CD4-positive, alpha-beta T cell treated with Interleukin-17A for 1 hour (primary cell): ENCODE results near the gene TUBA1A.
"Not testable (repeated sequence)": the region's sequence is repeated elsewhere in the genome, so short reads cannot be mapped to it uniquely, and the experiment has no call there.

Experiments used
- DNase-seq: peaks from one replicate; pipeline ENCODE4 v3.0.0-alpha.2; 2020

Gene TUBA1A

GRCh38 chr12:49200919-49201594, 12.2 kb upstream of the TUBA1A start:
- peak; percentile 68 for DNase-seq

- DNase-seq: no peak
Observed at GRCh38 chr12:49198431-49199155, 9.7 kb upstream of the TUBA1A start.

- no peak for DNase-seq
Observed at GRCh38 chr12:49197256-49197655, 8.4 kb upstream of the TUBA1A start.

- DNase-seq: no peak
Observed at GRCh38 chr12:49195736-49196135, 6.9 kb upstream of the TUBA1A start.

- not testable (repeated sequence) for DNase-seq
Observed at GRCh38 chr12:49193746-49194145, 4.9 kb upstream of the TUBA1A start.

- not testable (repeated sequence) for DNase-seq
Observed at GRCh38 chr12:49191498-49191897, 2.6 kb upstream of the TUBA1A start.

- DNase-seq: no peak
Observed at GRCh38 chr12:49190974-49191373, 2.1 kb upstream of the TUBA1A start.

GRCh38 chr12:49189731-49190716, 1.1 kb upstream of the TUBA1A start:
- DNase-seq: no peak

- DNase-seq: peak; percentile 87
Observed at GRCh38 chr12:49188201-49188915, 522 bp downstream of the TUBA1A start.

GRCh38 chr12:49187184-49187583, 1.7 kb downstream of the TUBA1A start:
- DNase-seq: peak; percentile 43

GRCh38 chr12:49186307-49186706, 2.6 kb downstream of the TUBA1A start:
- DNase-seq: not testable (repeated sequence)

- DNase-seq: peak; percentile 31
Observed at GRCh38 chr12:49184697-49185096, 4.2 kb downstream of the TUBA1A start.

- DNase-seq: peak; percentile 51
Observed at GRCh38 chr12:49183214-49183950, 5.5 kb downstream of the TUBA1A start.

- no peak for DNase-seq
Observed at GRCh38 chr12:49174218-49174617, 14.7 kb downstream of the TUBA1A start.

GRCh38 chr12:49170924-49171323, 18.0 kb downstream of the TUBA1A start:
- DNase-seq: no peak

GRCh38 chr12:49165114-49165513, 23.8 kb downstream of the TUBA1A start:
- DNase-seq: no peak

- not testable (repeated sequence) for DNase-seq
Observed at GRCh38 chr12:49161901-49162300, 27.0 kb downstream of the TUBA1A start.

GRCh38 chr12:49161092-49161795, 27.6 kb downstream of the TUBA1A start:
- DNase-seq: no peak

- no peak for DNase-seq
Observed at GRCh38 chr12:49160399-49160798, 28.5 kb downstream of the TUBA1A start.

- DNase-seq: no peak
Observed at GRCh38 chr12:49154221-49154620, 34.7 kb downstream of the TUBA1A start.

- no peak for DNase-seq
Observed at GRCh38 chr12:49147384-49147783, 41.5 kb downstream of the TUBA1A start.
